OCI-LY7 (cell line): ENCODE data around the gene TECTB.

ENCODE experiments used
- EZH2phosphoT487 ChIP-seq: fragments of 200-600 bp; sonication (generic); IDR thresholded peaks from 2 replicates; pipeline ENCODE4 v1.6.1; 2018; ENCODE audit warnings: low read depth, borderline replicate concordance, mild to moderate bottlenecking, mixed run types, antibody characterized with exemption, low read length, moderate library complexity, mixed read lengths
- TF ChIP-seq, protein P1 (sequence below): fragments of 200-600 bp; sonication (generic); conservative IDR thresholded peaks from 2 replicates; pipeline ENCODE4 v1.5.1; 2014; ENCODE audit warnings: mild to moderate bottlenecking, antibody characterized with exemption, low read length, moderate library complexity, mixed read lengths

- no peak for TF ChIP-seq EZH2phosphoT487
- TF ChIP-seq, protein P1, sequence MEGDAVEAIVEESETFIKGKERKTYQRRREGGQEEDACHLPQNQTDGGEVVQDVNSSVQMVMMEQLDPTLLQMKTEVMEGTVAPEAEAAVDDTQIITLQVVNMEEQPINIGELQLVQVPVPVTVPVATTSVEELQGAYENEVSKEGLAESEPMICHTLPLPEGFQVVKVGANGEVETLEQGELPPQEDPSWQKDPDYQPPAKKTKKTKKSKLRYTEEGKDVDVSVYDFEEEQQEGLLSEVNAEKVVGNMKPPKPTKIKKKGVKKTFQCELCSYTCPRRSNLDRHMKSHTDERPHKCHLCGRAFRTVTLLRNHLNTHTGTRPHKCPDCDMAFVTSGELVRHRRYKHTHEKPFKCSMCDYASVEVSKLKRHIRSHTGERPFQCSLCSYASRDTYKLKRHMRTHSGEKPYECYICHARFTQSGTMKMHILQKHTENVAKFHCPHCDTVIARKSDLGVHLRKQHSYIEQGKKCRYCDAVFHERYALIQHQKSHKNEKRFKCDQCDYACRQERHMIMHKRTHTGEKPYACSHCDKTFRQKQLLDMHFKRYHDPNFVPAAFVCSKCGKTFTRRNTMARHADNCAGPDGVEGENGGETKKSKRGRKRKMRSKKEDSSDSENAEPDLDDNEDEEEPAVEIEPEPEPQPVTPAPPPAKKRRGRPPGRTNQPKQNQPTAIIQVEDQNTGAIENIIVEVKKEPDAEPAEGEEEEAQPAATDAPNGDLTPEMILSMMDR: no peak
Measured at GRCh38 chr10:112351146-112351545, 67.9 kb downstream of the TECTB start.
